ES-I3 (cell line): Measurements from ENCODE around the gene TOPBP1.

Experiments
- H3K36me3 ChIP-seq: 2 replicates; pipeline ENCODE4 v1.6.1; 2013; ENCODE audit warnings: mild to moderate bottlenecking, low read length, control low read depth, moderate library complexity; ENCODE audit not compliant: insufficient read depth
- H3K4me1 ChIP-seq: 2 replicates; pipeline ENCODE4 v1.6.1; 2013; ENCODE audit warnings: mild to moderate bottlenecking, control low read depth, low read length; ENCODE audit not compliant: insufficient read depth
- H3K9ac ChIP-seq: 2 replicates; pipeline ENCODE4 v1.6.1; 2013; ENCODE audit warnings: low read depth, mild to moderate bottlenecking, low read length, moderate library complexity
- H3K9me3 ChIP-seq: 2 replicates; pipeline ENCODE4 v1.6.1; 2013; ENCODE audit warnings: mild to moderate bottlenecking, low read length, moderate library complexity; ENCODE audit not compliant: control insufficient read depth, insufficient read depth

The TOPBP1 gene

GRCh38 chr3:133606902-133607301, 54.8 kb downstream of the TOPBP1 start:
- Histone ChIP-seq H3K9ac (no peak overlapping the region), H3K4me1 (no peaks in the 10 kb centered on the region), H3K9me3 (no peaks in the 10 kb centered on the region; the same call in 1 of the 2 replicates), H3K36me3 (peaks cover 12% of the 10 kb centered on the region)

- no peaks in the 10 kb centered on the region for H3K4me1 ChIP-seq
- peaks cover 12% of the 10 kb centered on the region for H3K36me3 ChIP-seq
- no peak overlapping the region for H3K9ac ChIP-seq
- no peaks in the 10 kb centered on the region; the same call in 1 of the 2 replicates for H3K9me3 ChIP-seq
Measured at GRCh38 chr3:133606342-133606741, 55.4 kb downstream of the TOPBP1 start.

GRCh38 chr3:133600572-133601081, 61.1 kb downstream of the TOPBP1 start:
- no peaks in the 10 kb centered on the region for H3K4me1 ChIP-seq
- H3K9ac ChIP-seq = no peak overlapping the region
- H3K9me3 ChIP-seq = no peaks in the 10 kb centered on the region
- no peaks in the 10 kb centered on the region for H3K36me3 ChIP-seq

GRCh38 chr3:133599280-133599679, 62.5 kb downstream of the TOPBP1 start:
- Histone ChIP-seq H3K9me3 (no peaks in the 10 kb centered on the region), H3K4me1 (no peaks in the 10 kb centered on the region), H3K36me3 (no peaks in the 10 kb centered on the region), H3K9ac (no peak overlapping the region)

GRCh38 chr3:133598405-133598804, 63.3 kb downstream of the TOPBP1 start:
- H3K9me3 ChIP-seq = no peaks in the 10 kb centered on the region
- H3K9ac ChIP-seq = no peak overlapping the region
- no peaks in the 10 kb centered on the region for H3K36me3 ChIP-seq
- H3K4me1 ChIP-seq = no peaks in the 10 kb centered on the region

GRCh38 chr3:133595341-133595740, 66.4 kb downstream of the TOPBP1 start:
- Histone ChIP-seq H3K4me1 (no peaks in the 10 kb centered on the region), H3K9me3 (no peaks in the 10 kb centered on the region), H3K36me3 (no peaks in the 10 kb centered on the region), H3K9ac (no peak overlapping the region)

GRCh38 chr3:133593243-133593642, 68.5 kb downstream of the TOPBP1 start:
- Histone ChIP-seq H3K4me1 (no peaks in the 10 kb centered on the region), H3K9ac (no peak overlapping the region), H3K9me3 (no peaks in the 10 kb centered on the region), H3K36me3 (peaks cover 12% of the 10 kb centered on the region)

- Histone ChIP-seq H3K9ac (no peak overlapping the region), H3K4me1 (no peaks in the 10 kb centered on the region), H3K36me3 (peaks cover 16% of the 10 kb centered on the region), H3K9me3 (no peaks in the 10 kb centered on the region)
Measured at GRCh38 chr3:133592843-133593242, 68.9 kb downstream of the TOPBP1 start.

- H3K9me3 ChIP-seq = no peaks in the 10 kb centered on the region
- H3K36me3 ChIP-seq = peaks cover 22% of the 10 kb centered on the region
- no peaks in the 10 kb centered on the region for H3K4me1 ChIP-seq
- H3K9ac ChIP-seq = no peak overlapping the region
Measured at GRCh38 chr3:133591271-133591742, 70.4 kb downstream of the TOPBP1 start.

- no peak overlapping the region for H3K9ac ChIP-seq
- peaks cover 30% of the 10 kb centered on the region for H3K36me3 ChIP-seq
- no peaks in the 10 kb centered on the region for H3K9me3 ChIP-seq
- H3K4me1 ChIP-seq = peaks cover 1% of the 10 kb centered on the region; the same call in 1 of the 2 replicates
Measured at GRCh38 chr3:133589503-133589902, 72.2 kb downstream of the TOPBP1 start.

GRCh38 chr3:133588784-133589465, 72.8 kb downstream of the TOPBP1 start:
- no peak overlapping the region for H3K9ac ChIP-seq
- H3K4me1 ChIP-seq = peaks cover 7% of the 10 kb centered on the region; the same call in 1 of the 2 replicates
- H3K9me3 ChIP-seq = no peaks in the 10 kb centered on the region
- H3K36me3 ChIP-seq = peaks cover 30% of the 10 kb centered on the region

- peaks cover 30% of the 10 kb centered on the region for H3K36me3 ChIP-seq
Measured at GRCh38 chr3:133588035-133588434, 73.7 kb downstream of the TOPBP1 start.

GRCh38 chr3:133583396-133583795, 78.3 kb downstream of the TOPBP1 start:
- H3K4me1 ChIP-seq = peaks cover 10% of the 10 kb centered on the region; the same call in 1 of the 2 replicates

More at GRCh38 chr3:133588035-133588434, 73.7 kb downstream of the TOPBP1 start:
- H3K9ac ChIP-seq = no peak overlapping the region
- no peaks in the 10 kb centered on the region for H3K9me3 ChIP-seq
- peaks cover 10% of the 10 kb centered on the region; the same call in 1 of the 2 replicates for H3K4me1 ChIP-seq

GRCh38 chr3:133578548-133579191, 83.1 kb downstream of the TOPBP1 start:
- no peaks in the 10 kb centered on the region for H3K9me3 ChIP-seq
- H3K36me3 ChIP-seq = peaks cover 33% of the 10 kb centered on the region
- no peak overlapping the region for H3K9ac ChIP-seq
- H3K4me1 ChIP-seq = peaks cover 3% of the 10 kb centered on the region; the same call in 1 of the 2 replicates

More at GRCh38 chr3:133583396-133583795, 78.3 kb downstream of the TOPBP1 start:
- peaks cover 32% of the 10 kb centered on the region for H3K36me3 ChIP-seq
- H3K9me3 ChIP-seq = no peaks in the 10 kb centered on the region
- no peak overlapping the region for H3K9ac ChIP-seq

- Histone ChIP-seq H3K9me3 (no peaks in the 10 kb centered on the region), H3K36me3 (peaks cover 26% of the 10 kb centered on the region), H3K9ac (no peak overlapping the region), H3K4me1 (peaks cover 9% of the 10 kb centered on the region; the same call in 1 of the 2 replicates)
Measured at GRCh38 chr3:133576169-133576568, 85.6 kb downstream of the TOPBP1 start.
